NCI-H748 (cell line): ENCODE results near the gene RNF41.

Source experiments
- DNase-seq: peaks from one replicate; lab custom pipeline; 2025; ENCODE audit not compliant: unreplicated experiment; lab: John Stamatoyannopoulos, UW

Gene RNF41

GRCh38 chr12:56244494-56244893 is 22.8 kb upstream of the RNF41 start:
- no peak for DNase-seq

- DNase-seq, result no peak
Measured at GRCh38 chr12:56243731-56244181, 22.0 kb upstream of the RNF41 start.

GRCh38 chr12:56242986-56243385 is 21.3 kb upstream of the RNF41 start:
- no peak for DNase-seq

- DNase-seq, result no peak
Measured at GRCh38 chr12:56241424-56242303, 19.9 kb upstream of the RNF41 start.

- DNase-seq, result no peak
Measured at GRCh38 chr12:56237552-56237951, 15.8 kb upstream of the RNF41 start.

- no peak for DNase-seq
Measured at GRCh38 chr12:56236985-56237384, 15.3 kb upstream of the RNF41 start.

- no peak for DNase-seq
Measured at GRCh38 chr12:56236091-56236490, 14.4 kb upstream of the RNF41 start.

GRCh38 chr12:56234746-56235436 is 13.2 kb upstream of the RNF41 start:
- DNase-seq, result no peak

GRCh38 chr12:56231184-56231582 is 9.5 kb upstream of the RNF41 start:
- DNase-seq, result no peak

- no peak for DNase-seq
Measured at GRCh38 chr12:56230432-56231183, 8.9 kb upstream of the RNF41 start.

- DNase-seq, result no peak
Measured at GRCh38 chr12:56229916-56230431, 8.3 kb upstream of the RNF41 start, which contains the start of gene SLC39A5. Gene SLC39A5 (plus strand): TSS chr12:56230051. CDS start chr12:56231275, 1,224 bp downstream.

GRCh38 chr12:56229082-56229481 is 7.4 kb upstream of the RNF41 start:
- DNase-seq, result no peak

GRCh38 chr12:56224954-56225353 is 3.2 kb upstream of the RNF41 start:
- no peak for DNase-seq

GRCh38 chr12:56224102-56224701 is 2.5 kb upstream of the RNF41 start, which contains the start of gene NABP2:
Gene NABP2 (plus strand): TSS chr12:56224342. CDS start chr12:56224857, 515 bp downstream.
- DNase-seq, result peak; percentile 98

- DNase-seq, result no peak
Measured at GRCh38 chr12:56223571-56224101, 1.9 kb upstream of the RNF41 start.

- DNase-seq, result no peak
Measured at GRCh38 chr12:56222531-56222895, 791 bp upstream of the RNF41 start.

GRCh38 chr12:56221232-56221756 is 428 bp downstream of the RNF41 start:
- DNase-seq, result peak; percentile 54

- DNase-seq, result no peak
Measured at GRCh38 chr12:56220611-56221231, 1.0 kb downstream of the RNF41 start.

GRCh38 chr12:56219840-56220239 is 1.9 kb downstream of the RNF41 start:
- no peak for DNase-seq

GRCh38 chr12:56216461-56216860 is 5.3 kb downstream of the RNF41 start:
- DNase-seq, result no peak
